Gastroesophageal sphincter (tissue), 4 donors: ENCODE data around the gene NR5A2. TPM values are rescaled to one million over a fixed set of nuclear protein-coding genes. Genes with fewer than 3 reads are reported as not detected.

ENCODE experiments used
- ATAC-seq: fragments of 150-250 bp; one replicate; pipeline ENCODE4 v1.9.1; 2016; ENCODE audit warnings: mild to moderate bottlenecking, moderate library complexity
- H3K27ac ChIP-seq, 4 donors: fragments of 200-600 bp; sonication (generic) in 3 of 4; 1 replicate in 3 of 4; 2 replicates in 1 of 4; pipeline ENCODE4 v1.5.1; 2016 to 2019
- H3K27me3 ChIP-seq: fragments of 200-600 bp; sonication (generic); one replicate; pipeline ENCODE4 v1.5.1; 2019
- H3K36me3 ChIP-seq, 2 donors: fragments of 200-600 bp; sonication (generic); one replicate each; pipeline ENCODE4 v1.5.1; 2019; ENCODE audit warnings: control low read depth in 1 of 2
- H3K4me1 ChIP-seq, 3 donors: fragments of 200-600 bp; sonication (generic); 1 replicate in 2 of 3; 2 replicates in 1 of 3; pipeline ENCODE4 v1.5.1; 2016 to 2019; ENCODE audit warnings: control low read depth in 2 of 3
- H3K4me3 ChIP-seq, 2 donors: fragments of 200-600 bp; sonication (generic); one replicate each; pipeline ENCODE4 v1.5.1; 2019; ENCODE audit warnings: mild to moderate bottlenecking in 1 of 2, moderate library complexity in 1 of 2
- H3K9me3 ChIP-seq, 3 donors: fragments of 200-600 bp; sonication (generic); one replicate each; pipeline ENCODE4 v1.5.1; 2017 to 2019; ENCODE audit warnings: control low read depth in 2 of 3
- CTCF ChIP-seq, 4 experiments: fragments of 200-600 bp in 2 of 4; fragments of 450-650 bp in 2 of 4; sonication (generic) in 1 of 4; IDR thresholded peaks; one replicate each; pipeline ENCODE4 v1.5.1; 2017 to 2019; ENCODE audit warnings: antibody characterized with exemption in 4 of 4, mild to moderate bottlenecking in 2 of 4, moderate library complexity in 2 of 4
- EP300 ChIP-seq: sonication (generic); formaldehyde crosslinking; IDR thresholded peaks from one replicate; pipeline ENCODE4 v1.6.1; 2017; ENCODE audit warnings: antibody characterized with exemption, mild to moderate bottlenecking
- POLR2A ChIP-seq, 2 donors: fragments of 450-650 bp; IDR thresholded peaks; one replicate each; pipeline ENCODE4 v1.6.1; 2017; ENCODE audit warnings: antibody characterized with exemption in 2 of 2, mild to moderate bottlenecking in 2 of 2, moderate library complexity in 1 of 2
- POLR2AphosphoS5 ChIP-seq: sonication (generic); formaldehyde crosslinking; IDR thresholded peaks from one replicate; pipeline ENCODE4 v1.6.1; 2017; ENCODE audit warnings: antibody characterized with exemption
- WGBS, 2 donors: methylation state at CpG; one replicate each; pipeline ENCODE4 v1.1.5; 2018; ENCODE audit warnings: low coverage in 1 of 2; 5-methylcytosine and 5-hydroxymethylcytosine counted together
- total RNA-seq, 4 donors: library from RNA; depleted of rRNA; stranded (reverse); fragments of >200 nt; gene quantifications; one replicate each; pipeline ENCODE4 v1.1.0, GENCODE V29; 2016

NR5A2 gene
- total RNA-seq, 4 donors from 2014 or later, result 2.0 to 4.2 (median 3.1) TPM

- TF ChIP-seq CTCF (IDR thresholded peaks at IDR 0.05) (no peak), EP300 (no peak), POLR2AphosphoS5 (no peak), POLR2A (IDR thresholded peaks at IDR 0.05) (no peak)
- peak; percentile 43 for ATAC-seq
- H3K36me3 ChIP-seq, result no peaks in the 10 kb centered on the region
- 7% methylated on average over 9 of the region's 35 CpGs; no CpG with 5 or more reads in 1 of the 2 donors for WGBS, 2 donors
- H3K27me3 ChIP-seq, result peaks cover 100% of the 10 kb centered on the region
- H3K4me1 ChIP-seq, result peaks cover 0 to 53% (median 28%) of the 10 kb centered on the region in 3 donors
- H3K9me3 ChIP-seq, result no peaks in the 10 kb centered on the region
- peak overlapping the region in 3 of 4 donors; percentile 14 to 64 (median 27) for H3K27ac ChIP-seq
- H3K4me3 ChIP-seq, result peak overlapping the region in 1 of 2 donors; percentile 56
Measured at GRCh38 chr1:200040481-200041138, 13.1 kb downstream of the NR5A2 start.

GRCh38 chr1:200041337-200042118, 14.0 kb downstream of the NR5A2 start:
- TF ChIP-seq CTCF (IDR thresholded peaks at IDR 0.05) (no peak), POLR2AphosphoS5 (no peak), POLR2A (IDR thresholded peaks at IDR 0.05) (no peak), EP300 (no peak)
- peaks cover 0 to 46% (median 25%) of the 10 kb centered on the region in 3 donors for H3K4me1 ChIP-seq
- WGBS, 2 donors, result 12 to 19% methylated on average over 5 to 20 of the region's 35 CpGs
- peaks cover 100% of the 10 kb centered on the region for H3K27me3 ChIP-seq
- no peak for ATAC-seq
- no peaks in the 10 kb centered on the region for H3K9me3 ChIP-seq
- no peaks in the 10 kb centered on the region for H3K36me3 ChIP-seq
- peak overlapping the region in 3 of 4 donors; percentile 26 to 64 (median 52) for H3K27ac ChIP-seq
- H3K4me3 ChIP-seq, result peak overlapping the region in 1 of 2 donors; percentile 56

- H3K27me3 ChIP-seq, result peaks cover 100% of the 10 kb centered on the region
- no peak for ATAC-seq
- no peaks in the 10 kb centered on the region for H3K9me3 ChIP-seq
- no peaks in the 10 kb centered on the region for H3K36me3 ChIP-seq
- 0 to 8% methylated on average over 1 to 5 of the region's 22 CpGs for WGBS, 2 donors
- peaks cover 0 to 46% (median 25%) of the 10 kb centered on the region in 3 donors for H3K4me1 ChIP-seq
- peak overlapping the region in 1 of 2 donors; percentile 56 for H3K4me3 ChIP-seq
- peak overlapping the region in 3 of 4 donors; percentile 42 to 64 (median 52) for H3K27ac ChIP-seq
- TF ChIP-seq POLR2AphosphoS5, result no peak
- no peak for TF ChIP-seq EP300
- TF ChIP-seq CTCF (IDR thresholded peaks at IDR 0.05), result no peak
- no peak for TF ChIP-seq POLR2A (IDR thresholded peaks at IDR 0.05)
Measured at GRCh38 chr1:200042119-200042551, 14.6 kb downstream of the NR5A2 start.

- Histone ChIP-seq H3K4me1 (peaks cover 0 to 46% (median 25%) of the 10 kb centered on the region in 3 donors), H3K4me3 (peak overlapping the region in 1 of 2 donors; percentile 56), H3K9me3 (no peaks in the 10 kb centered on the region), H3K27ac (peak overlapping the region in 3 of 4 donors; percentile 42 to 64 (median 52)), H3K36me3 (no peaks in the 10 kb centered on the region), H3K27me3 (peaks cover 100% of the 10 kb centered on the region)
- WGBS, 2 donors, result 4 to 7% methylated on average over 16 to 30 of the region's 48 CpGs
- ATAC-seq, result no peak
- TF ChIP-seq POLR2A (IDR thresholded peaks at IDR 0.05) (no peak), POLR2AphosphoS5 (no peak), CTCF (IDR thresholded peaks at IDR 0.05) (no peak)
Measured at GRCh38 chr1:200042552-200043335, 15.2 kb downstream of the NR5A2 start.
